Measurements from ENCODE around the gene CDR2L.

DNA sequence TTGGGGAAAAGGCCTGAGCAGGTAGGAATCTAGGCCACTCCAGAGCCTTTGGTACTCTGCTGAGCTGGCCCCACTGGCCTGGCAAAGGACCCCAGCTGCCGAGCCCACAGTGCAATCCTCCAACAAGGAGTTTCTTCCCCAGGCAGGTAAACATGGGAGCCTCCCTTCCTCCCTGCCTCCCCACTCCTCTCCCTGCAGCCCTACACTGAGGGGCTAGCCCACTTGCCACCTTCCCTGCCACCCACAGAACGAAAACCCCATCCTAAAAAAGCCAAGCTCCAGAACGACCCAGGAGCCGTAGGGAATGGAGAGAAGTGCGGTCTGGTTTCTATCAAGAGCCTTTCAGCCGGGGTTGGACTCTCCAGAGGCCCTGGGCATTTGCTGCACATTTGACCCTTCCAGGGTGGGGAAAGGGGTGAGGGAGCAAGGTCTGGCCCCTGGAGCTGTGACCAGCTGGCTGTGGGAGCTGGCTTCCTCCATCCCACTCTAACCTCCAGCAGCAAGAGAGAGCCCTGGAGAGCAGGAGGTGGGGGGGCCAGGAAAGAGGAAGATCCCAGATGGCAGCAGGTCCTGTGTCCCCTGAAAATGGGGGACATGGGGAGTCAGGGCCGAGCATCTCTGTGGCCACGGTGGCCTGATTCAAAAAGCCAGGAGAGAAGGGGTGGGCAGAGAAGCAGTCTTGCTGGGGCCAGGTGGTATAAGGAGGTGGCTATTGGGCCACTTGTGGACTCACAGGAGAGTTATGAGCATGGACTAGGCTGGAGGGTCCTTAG lies 16.2 kb upstream of the CDR2L start:
- TF ChIP-seq POLR2A (IDR thresholded peaks at IDR 0.05) = no peak
- TF ChIP-seq, protein P1, sequence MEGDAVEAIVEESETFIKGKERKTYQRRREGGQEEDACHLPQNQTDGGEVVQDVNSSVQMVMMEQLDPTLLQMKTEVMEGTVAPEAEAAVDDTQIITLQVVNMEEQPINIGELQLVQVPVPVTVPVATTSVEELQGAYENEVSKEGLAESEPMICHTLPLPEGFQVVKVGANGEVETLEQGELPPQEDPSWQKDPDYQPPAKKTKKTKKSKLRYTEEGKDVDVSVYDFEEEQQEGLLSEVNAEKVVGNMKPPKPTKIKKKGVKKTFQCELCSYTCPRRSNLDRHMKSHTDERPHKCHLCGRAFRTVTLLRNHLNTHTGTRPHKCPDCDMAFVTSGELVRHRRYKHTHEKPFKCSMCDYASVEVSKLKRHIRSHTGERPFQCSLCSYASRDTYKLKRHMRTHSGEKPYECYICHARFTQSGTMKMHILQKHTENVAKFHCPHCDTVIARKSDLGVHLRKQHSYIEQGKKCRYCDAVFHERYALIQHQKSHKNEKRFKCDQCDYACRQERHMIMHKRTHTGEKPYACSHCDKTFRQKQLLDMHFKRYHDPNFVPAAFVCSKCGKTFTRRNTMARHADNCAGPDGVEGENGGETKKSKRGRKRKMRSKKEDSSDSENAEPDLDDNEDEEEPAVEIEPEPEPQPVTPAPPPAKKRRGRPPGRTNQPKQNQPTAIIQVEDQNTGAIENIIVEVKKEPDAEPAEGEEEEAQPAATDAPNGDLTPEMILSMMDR (IDR thresholded peaks at IDR 0.05 in 4 of 5, conservative IDR thresholded peaks at IDR 0.05 in 1 of 5) = no peak

Measured in gastrocnemius medialis (tissue), 4 donors.